OCI-LY3 (cell line): Measurements from ENCODE around the gene API5.

ENCODE experiments used
- H2AFZ ChIP-seq: fragments of 200-600, 300-600 bp; shearing (Covaris generic); 2 replicates; pipeline ENCODE4 v1.6.0; 2014; ENCODE audit warnings: antibody characterized with exemption, low read depth, low read length
- H3K27ac ChIP-seq: fragments of 200-600, 300-600 bp; sonication (generic); 2 replicates; pipeline ENCODE4 v1.5.1; 2014; ENCODE audit warnings: mild to moderate bottlenecking, low read length, moderate library complexity, mixed read lengths
- H3K27me3 ChIP-seq: fragments of 200-600, 300-600 bp; sonication (generic); 2 replicates; pipeline ENCODE4 v1.6.1; 2014; ENCODE audit warnings: low read depth, low read length, mixed read lengths
- H3K36me3 ChIP-seq: fragments of 200-600, 300-600 bp; sonication (generic); replicated peaks from 2 replicates; pipeline ENCODE3; 2014; ENCODE audit warnings: low read depth, low read length, mixed read lengths
- H3K4me1 ChIP-seq: fragments of 300-600, 200-600 bp; sonication (generic); 2 replicates; pipeline ENCODE4 v1.6.1; 2014; ENCODE audit warnings: low read length, mixed read lengths
- H3K4me2 ChIP-seq: fragments of 200-600, 300-600 bp; sonication (generic); 2 replicates; pipeline ENCODE4 v1.6.1; 2014; ENCODE audit warnings: low read length, mixed read lengths
- H3K4me3 ChIP-seq: fragments of 300-600, 200-600 bp; sonication (generic); 2 replicates; pipeline ENCODE4 v1.5.1; 2014; ENCODE audit warnings: antibody characterized with exemption, mild to moderate bottlenecking, low read length, moderate library complexity
- H3K79me2 ChIP-seq: fragments of 300-600, 200-600 bp; shearing (Covaris generic); 2 replicates; pipeline ENCODE4 v1.6.1; 2014; ENCODE audit warnings: mild to moderate bottlenecking, low read length, mixed read lengths
- H3K9ac ChIP-seq: fragments of 300-600, 200-600 bp; shearing (Covaris generic); 2 replicates; pipeline ENCODE4 v1.6.0; 2014; ENCODE audit warnings: mild to moderate bottlenecking, low read length, moderate library complexity
- H3K9me3 ChIP-seq: fragments of 200-600, 300-600 bp; shearing (Covaris generic); 2 replicates; pipeline ENCODE4 v1.6.1; 2014; ENCODE audit warnings: low read length, mixed read lengths; ENCODE audit not compliant: insufficient read depth
- H4K20me1 ChIP-seq: fragments of 200-600, 300-600 bp; sonication (generic); 2 replicates; pipeline ENCODE4 v1.6.1; 2016; ENCODE audit warnings: low read length, mixed read lengths; ENCODE audit not compliant: insufficient read depth
- EZH2phosphoT487 ChIP-seq: fragments of 200-600 bp; shearing (Covaris generic); IDR thresholded peaks from 2 replicates; pipeline ENCODE4 v1.6.1; 2018; ENCODE audit warnings: antibody characterized with exemption, mixed run types, low read depth
- TF ChIP-seq, protein P1 (sequence below): fragments of 200-600, 300-600 bp; sonication (generic); IDR thresholded peaks from 2 replicates; pipeline ENCODE4 v1.5.1; 2014; ENCODE audit warnings: antibody characterized with exemption, low read length, low read depth

Gene API5

DNA sequence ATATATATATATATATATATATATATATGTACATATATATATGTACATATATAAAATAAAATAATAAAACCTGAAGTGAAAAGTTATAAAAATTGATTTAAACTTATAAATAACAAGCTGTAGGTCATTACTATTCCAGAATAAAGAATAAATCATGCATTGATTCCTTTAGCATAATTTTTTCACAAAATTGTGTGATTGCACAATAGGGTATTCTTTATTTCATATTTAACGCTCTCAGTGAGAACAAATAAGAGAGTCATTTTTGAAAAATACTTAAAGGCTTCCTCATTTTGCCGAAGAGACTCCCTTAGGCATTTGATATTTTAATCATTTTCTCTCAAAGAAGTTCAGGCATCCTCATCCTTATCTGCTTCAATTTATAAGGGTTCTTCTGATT, 41.3 kb upstream of the API5 start:
- TF ChIP-seq EZH2phosphoT487, result no peak
- TF ChIP-seq, protein P1, sequence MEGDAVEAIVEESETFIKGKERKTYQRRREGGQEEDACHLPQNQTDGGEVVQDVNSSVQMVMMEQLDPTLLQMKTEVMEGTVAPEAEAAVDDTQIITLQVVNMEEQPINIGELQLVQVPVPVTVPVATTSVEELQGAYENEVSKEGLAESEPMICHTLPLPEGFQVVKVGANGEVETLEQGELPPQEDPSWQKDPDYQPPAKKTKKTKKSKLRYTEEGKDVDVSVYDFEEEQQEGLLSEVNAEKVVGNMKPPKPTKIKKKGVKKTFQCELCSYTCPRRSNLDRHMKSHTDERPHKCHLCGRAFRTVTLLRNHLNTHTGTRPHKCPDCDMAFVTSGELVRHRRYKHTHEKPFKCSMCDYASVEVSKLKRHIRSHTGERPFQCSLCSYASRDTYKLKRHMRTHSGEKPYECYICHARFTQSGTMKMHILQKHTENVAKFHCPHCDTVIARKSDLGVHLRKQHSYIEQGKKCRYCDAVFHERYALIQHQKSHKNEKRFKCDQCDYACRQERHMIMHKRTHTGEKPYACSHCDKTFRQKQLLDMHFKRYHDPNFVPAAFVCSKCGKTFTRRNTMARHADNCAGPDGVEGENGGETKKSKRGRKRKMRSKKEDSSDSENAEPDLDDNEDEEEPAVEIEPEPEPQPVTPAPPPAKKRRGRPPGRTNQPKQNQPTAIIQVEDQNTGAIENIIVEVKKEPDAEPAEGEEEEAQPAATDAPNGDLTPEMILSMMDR, result no peak
- no peaks in the 10 kb centered on the region for H3K9me3 ChIP-seq
- no peaks in the 10 kb centered on the region for H4K20me1 ChIP-seq
- H3K27me3 ChIP-seq, result peaks cover 3% of the 10 kb centered on the region; the same call in 1 of the 2 replicates
- H2AFZ ChIP-seq, result no peak overlapping the region
- no peak overlapping the region for H3K4me2 ChIP-seq
- H3K36me3 ChIP-seq, result no peaks in the 10 kb centered on the region
- H3K27ac ChIP-seq, result no peak overlapping the region
- no peak overlapping the region for H3K9ac ChIP-seq
- H3K79me2 ChIP-seq, result no peaks in the 10 kb centered on the region
- no peak overlapping the region for H3K4me3 ChIP-seq
- no peaks in the 10 kb centered on the region for H3K4me1 ChIP-seq

GRCh38 chr11:43278193-43278956, 33.4 kb upstream of the API5 start:
- peaks cover 5% of the 10 kb centered on the region; the same call in 1 of the 2 replicates for H3K27me3 ChIP-seq

DNA sequence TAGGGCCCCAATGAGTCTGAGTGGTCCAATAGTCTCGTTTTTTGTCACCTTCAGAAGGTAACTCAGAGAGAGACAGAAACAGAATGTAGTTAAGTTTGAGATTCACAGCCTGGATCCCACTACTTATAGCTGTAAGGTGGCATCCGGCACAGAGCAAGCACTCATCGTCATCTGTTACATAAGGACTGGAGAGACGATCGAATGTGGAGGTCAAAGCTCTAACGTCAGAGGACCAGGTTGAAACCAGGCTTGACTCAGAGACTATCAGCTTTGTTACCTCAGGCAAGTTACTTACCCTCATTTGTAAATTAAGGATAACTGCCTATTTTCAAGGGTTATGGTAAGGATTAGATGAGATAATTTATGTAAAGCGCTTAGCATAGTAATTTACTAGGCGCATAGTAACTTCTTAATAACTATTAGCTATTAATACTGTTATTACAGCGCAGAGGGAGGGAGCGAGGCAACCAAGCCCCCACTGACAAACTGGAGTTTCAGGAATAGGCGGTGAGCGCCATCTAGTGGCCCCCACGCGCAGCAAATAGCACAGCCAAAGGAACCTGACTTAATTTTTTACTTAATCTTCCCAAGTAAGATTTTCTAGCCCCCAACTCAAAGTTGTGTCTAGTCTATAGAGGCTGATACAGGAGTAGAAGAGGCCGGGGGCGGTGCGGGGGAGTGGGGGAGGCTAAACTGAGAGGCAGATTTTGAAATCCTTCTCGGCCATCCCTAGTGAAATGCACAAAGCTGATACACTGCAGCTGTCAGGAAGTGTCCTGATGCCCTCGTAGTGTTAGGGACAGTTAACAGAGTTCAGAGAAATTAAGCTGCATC, 29.0 kb upstream of the API5 start:
- Histone ChIP-seq H3K36me3 (no peaks in the 10 kb centered on the region), H3K4me3 (peak overlapping the region; percentile 67), H3K27me3 (peaks cover 5% of the 10 kb centered on the region; the same call in 1 of the 2 replicates), H2AFZ (peak overlapping the region; percentile 69), H3K9ac (no peak overlapping the region; the same call in 1 of the 2 replicates), H3K4me1 (peaks cover 3% of the 10 kb centered on the region; the same call in 1 of the 2 replicates), H3K4me2 (peak overlapping the region; percentile 68), H4K20me1 (no peaks in the 10 kb centered on the region), H3K9me3 (no peaks in the 10 kb centered on the region), H3K79me2 (no peaks in the 10 kb centered on the region), H3K27ac (no peak overlapping the region)
- no peak for TF ChIP-seq EZH2phosphoT487
- TF ChIP-seq, protein P1, result peak; percentile 97

More at GRCh38 chr11:43278193-43278956, 33.4 kb upstream of the API5 start:
- Histone ChIP-seq H3K36me3 (no peaks in the 10 kb centered on the region), H3K27ac (no peak overlapping the region), H4K20me1 (no peaks in the 10 kb centered on the region), H2AFZ (no peak overlapping the region), H3K4me3 (no peak overlapping the region), H3K79me2 (no peaks in the 10 kb centered on the region), H3K9me3 (no peaks in the 10 kb centered on the region), H3K9ac (no peak overlapping the region), H3K4me2 (no peak overlapping the region), H3K4me1 (peaks cover 3% of the 10 kb centered on the region; the same call in 1 of the 2 replicates)
- no peak for TF ChIP-seq EZH2phosphoT487
- TF ChIP-seq, protein P1, result peak; percentile 20; the same call in 1 of the 2 replicates

GRCh38 chr11:43285826-43286225, 26.0 kb upstream of the API5 start:
- Histone ChIP-seq H3K4me3 (no peak overlapping the region), H3K27me3 (peaks cover 5% of the 10 kb centered on the region; the same call in 1 of the 2 replicates), H2AFZ (no peak overlapping the region), H3K4me1 (peaks cover 3% of the 10 kb centered on the region; the same call in 1 of the 2 replicates), H3K9me3 (no peaks in the 10 kb centered on the region), H3K27ac (no peak overlapping the region), H3K9ac (no peak overlapping the region), H3K36me3 (no peaks in the 10 kb centered on the region), H4K20me1 (no peaks in the 10 kb centered on the region), H3K79me2 (no peaks in the 10 kb centered on the region), H3K4me2 (no peak overlapping the region)
- no peak for TF ChIP-seq EZH2phosphoT487
- TF ChIP-seq, protein P1, result no peak
